Progenitor cell of endocrine pancreas (in vitro differentiated cells): Measurements from ENCODE around the gene OCIAD1. TPM values are rescaled to one million over a fixed set of nuclear protein-coding genes. Genes with fewer than 3 reads are reported as not detected.

Source experiments
- DNase-seq: peaks from one replicate; pipeline ENCODE4 v3.0.0; 2021; ENCODE audit warnings: low spot score; ENCODE audit not compliant: unreplicated experiment
- H3K27ac Mint-ChIP-seq: 2 replicates; pipeline ENCODE4 v1.8.0; 2021; ENCODE audit warnings: mild to moderate bottlenecking, moderate library complexity, mixed read lengths
- H3K27me3 Mint-ChIP-seq: 2 replicates; pipeline ENCODE4 v1.8.0; 2021; ENCODE audit warnings: mixed read lengths
- H3K36me3 Mint-ChIP-seq: 2 replicates; pipeline ENCODE4 v1.8.0; 2022; ENCODE audit warnings: mixed read lengths; ENCODE audit not compliant: insufficient read depth
- H3K4me1 Mint-ChIP-seq: 2 replicates; pipeline ENCODE4 v1.8.0; 2021; ENCODE audit warnings: low read depth, mixed read lengths
- H3K4me3 Mint-ChIP-seq: 2 replicates; pipeline ENCODE4 v1.8.0; 2021; ENCODE audit warnings: low read depth, mild to moderate bottlenecking, moderate library complexity, mixed read lengths
- H3K9me3 Mint-ChIP-seq: 2 replicates; pipeline ENCODE4 v1.8.0; 2021; ENCODE audit warnings: low read depth, mixed read lengths
- total RNA-seq: library from RNA; stranded (reverse); gene quantifications from 2 replicates; pipeline ENCODE4 v1.2.1, GENCODE V29; 2021
- TF ChIP-seq, protein P1 (sequence below): fragments of 200-600 bp; sonication (generic); IDR thresholded peaks from one replicate; pipeline ENCODE4 v1.5.0; 2021; ENCODE audit warnings: antibody characterized with exemption, mild to moderate bottlenecking; ENCODE audit not compliant: unreplicated experiment

Gene OCIAD1
- total RNA-seq, 1 donor from 2014 or later = 145 TPM

DNA sequence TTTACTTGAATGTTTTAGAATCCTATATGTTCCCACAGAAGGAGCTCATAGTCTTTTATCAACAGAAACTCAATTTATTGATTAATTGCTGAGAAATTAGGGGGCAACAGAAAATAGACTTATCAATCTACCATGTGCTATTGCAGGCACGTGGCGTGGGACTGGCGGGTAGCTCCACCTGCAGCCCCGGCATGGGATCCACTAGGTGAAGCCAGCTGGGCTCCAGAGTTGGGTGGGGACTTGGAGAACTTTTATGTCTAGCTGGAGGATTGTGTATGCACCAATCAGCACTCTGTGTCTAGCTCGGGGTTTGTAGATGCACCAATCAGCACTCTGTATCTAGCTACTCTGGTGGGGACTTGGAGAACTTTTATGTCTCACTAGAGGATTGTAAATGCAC lies 3.3 kb upstream of the OCIAD1 start:
- TF ChIP-seq, protein P1, sequence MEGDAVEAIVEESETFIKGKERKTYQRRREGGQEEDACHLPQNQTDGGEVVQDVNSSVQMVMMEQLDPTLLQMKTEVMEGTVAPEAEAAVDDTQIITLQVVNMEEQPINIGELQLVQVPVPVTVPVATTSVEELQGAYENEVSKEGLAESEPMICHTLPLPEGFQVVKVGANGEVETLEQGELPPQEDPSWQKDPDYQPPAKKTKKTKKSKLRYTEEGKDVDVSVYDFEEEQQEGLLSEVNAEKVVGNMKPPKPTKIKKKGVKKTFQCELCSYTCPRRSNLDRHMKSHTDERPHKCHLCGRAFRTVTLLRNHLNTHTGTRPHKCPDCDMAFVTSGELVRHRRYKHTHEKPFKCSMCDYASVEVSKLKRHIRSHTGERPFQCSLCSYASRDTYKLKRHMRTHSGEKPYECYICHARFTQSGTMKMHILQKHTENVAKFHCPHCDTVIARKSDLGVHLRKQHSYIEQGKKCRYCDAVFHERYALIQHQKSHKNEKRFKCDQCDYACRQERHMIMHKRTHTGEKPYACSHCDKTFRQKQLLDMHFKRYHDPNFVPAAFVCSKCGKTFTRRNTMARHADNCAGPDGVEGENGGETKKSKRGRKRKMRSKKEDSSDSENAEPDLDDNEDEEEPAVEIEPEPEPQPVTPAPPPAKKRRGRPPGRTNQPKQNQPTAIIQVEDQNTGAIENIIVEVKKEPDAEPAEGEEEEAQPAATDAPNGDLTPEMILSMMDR = no peak
- no peak for DNase-seq
- H3K27me3 Mint-ChIP-seq = no peaks in the 10 kb centered on the region
- peaks cover 10% of the 10 kb centered on the region for H3K4me1 Mint-ChIP-seq
- no peak overlapping the region for H3K27ac Mint-ChIP-seq
- H3K9me3 Mint-ChIP-seq = no peaks in the 10 kb centered on the region
- no peak overlapping the region for H3K4me3 Mint-ChIP-seq
- no peaks in the 10 kb centered on the region for H3K36me3 Mint-ChIP-seq

DNA sequence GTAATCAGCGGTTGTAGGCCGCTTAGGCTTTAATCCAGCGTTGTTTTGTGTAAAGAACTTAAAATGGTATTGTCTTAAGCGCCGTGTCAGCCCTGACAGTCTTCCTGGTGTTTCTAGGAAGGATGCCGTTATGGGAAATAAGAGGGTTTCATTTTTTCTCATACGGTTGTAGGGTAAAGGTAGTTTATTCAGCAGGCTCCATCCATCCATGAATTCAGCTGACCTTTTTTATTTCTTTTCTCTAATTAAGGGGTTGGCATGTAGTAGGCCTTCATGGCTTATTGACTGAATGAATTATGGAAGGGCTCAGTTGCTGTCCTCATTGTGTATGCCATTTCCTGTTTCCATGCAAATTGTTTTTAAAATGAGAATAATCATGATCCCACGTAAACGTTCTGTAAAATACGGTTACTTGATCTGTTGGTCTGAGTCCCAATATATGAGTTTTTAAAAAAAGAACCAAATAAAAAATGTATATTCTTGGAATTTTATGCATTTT lies 693 bp downstream of the OCIAD1 start:
- Mint-ChIP-seq H3K36me3 (peaks cover 14% of the 10 kb centered on the region), H3K9me3 (no peaks in the 10 kb centered on the region), H3K27ac (peak overlapping the region; percentile 100), H3K4me3 (peak overlapping the region; percentile 99), H3K4me1 (peaks cover 12% of the 10 kb centered on the region), H3K27me3 (no peaks in the 10 kb centered on the region)
- TF ChIP-seq, protein P1 = no peak
- DNase-seq = no peak

DNA sequence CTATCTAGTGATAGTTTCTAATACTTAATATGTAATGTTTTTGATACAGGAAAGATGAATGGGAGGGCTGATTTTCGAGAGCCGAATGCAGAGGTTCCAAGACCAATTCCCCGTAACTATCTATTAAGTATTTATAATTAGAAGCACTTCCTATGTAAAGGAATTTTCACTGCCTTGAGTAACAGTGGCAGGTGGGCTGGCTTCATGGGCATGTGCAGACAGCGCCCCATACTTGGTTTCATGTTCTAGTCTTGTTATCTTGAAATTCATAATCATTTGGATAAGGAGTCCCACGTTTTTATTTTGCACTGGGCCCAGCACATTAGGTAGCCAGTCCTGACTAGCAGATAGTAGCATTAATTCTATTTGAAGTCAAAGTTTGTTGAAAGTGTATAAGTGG lies 1.7 kb downstream of the OCIAD1 start:
- H3K9me3 Mint-ChIP-seq = no peaks in the 10 kb centered on the region
- peak overlapping the region; percentile 99 for H3K4me3 Mint-ChIP-seq
- TF ChIP-seq, protein P1 = no peak
- no peaks in the 10 kb centered on the region for H3K27me3 Mint-ChIP-seq
- H3K4me1 Mint-ChIP-seq = peaks cover 12% of the 10 kb centered on the region
- no peak for DNase-seq
- H3K36me3 Mint-ChIP-seq = peaks cover 15% of the 10 kb centered on the region
- H3K27ac Mint-ChIP-seq = peak overlapping the region; percentile 69

DNA sequence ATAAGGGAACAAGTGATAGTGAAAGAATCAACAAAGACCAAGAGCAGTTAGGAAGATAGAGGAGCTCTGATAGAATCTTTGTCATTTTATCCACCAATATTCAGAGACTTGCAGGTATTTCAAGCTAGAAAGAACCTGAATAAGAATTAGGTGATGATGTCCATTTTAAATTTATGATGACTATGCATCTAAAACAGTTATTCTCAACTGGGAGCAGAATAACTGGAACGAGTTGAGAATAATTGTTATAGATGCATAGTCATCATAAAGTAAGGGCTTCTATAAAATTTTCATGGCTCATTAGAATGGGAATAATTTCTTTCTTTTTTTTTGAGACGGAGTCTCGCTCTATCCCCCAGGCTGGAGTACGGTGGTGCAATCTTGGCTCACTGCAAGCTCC lies 5.8 kb downstream of the OCIAD1 start:
- TF ChIP-seq, protein P1 = no peak
- no peaks in the 10 kb centered on the region for H3K27me3 Mint-ChIP-seq
- no peak for DNase-seq
- H3K4me3 Mint-ChIP-seq = no peak overlapping the region
- no peak overlapping the region for H3K27ac Mint-ChIP-seq
- peaks cover 25% of the 10 kb centered on the region for H3K36me3 Mint-ChIP-seq
- H3K4me1 Mint-ChIP-seq = peaks cover 9% of the 10 kb centered on the region
- no peaks in the 10 kb centered on the region for H3K9me3 Mint-ChIP-seq

DNA sequence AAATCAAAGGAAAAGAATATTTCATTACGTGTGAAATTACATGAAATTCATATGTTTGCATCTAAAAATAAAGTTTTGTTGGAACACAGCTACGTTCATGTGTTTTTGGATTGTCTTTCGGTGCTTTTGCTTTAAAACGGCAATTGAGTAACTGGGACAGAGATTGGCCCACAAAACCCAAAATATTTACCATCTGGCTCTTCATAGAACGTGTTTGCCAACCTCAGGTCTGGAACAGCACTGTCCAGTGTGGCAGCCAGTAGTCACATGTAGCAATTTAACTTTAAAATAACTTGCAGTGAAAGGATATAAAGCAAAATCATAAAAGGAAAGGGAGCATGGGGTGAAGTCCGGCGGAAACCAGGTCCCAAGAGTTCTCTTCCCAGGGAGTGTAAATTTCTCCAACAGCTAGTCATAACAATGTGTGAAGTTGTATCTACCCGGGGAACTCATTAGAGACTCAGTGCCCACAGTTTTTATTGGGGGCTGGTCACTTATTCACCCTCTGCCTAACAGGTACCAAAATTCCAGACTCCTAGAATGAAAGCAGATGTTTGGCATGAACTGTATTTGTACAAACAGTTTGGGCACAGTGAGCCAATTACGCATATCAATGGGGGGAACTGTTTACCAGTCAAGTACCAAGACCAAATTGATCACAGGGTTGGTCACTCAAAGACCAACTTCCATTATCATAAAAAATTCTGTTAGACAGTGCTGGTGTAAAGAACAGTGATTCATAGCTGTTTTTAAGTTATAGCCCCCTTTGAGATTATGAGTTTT lies 10.3 kb downstream of the OCIAD1 start:
- no peak overlapping the region for H3K4me3 Mint-ChIP-seq
- H3K4me1 Mint-ChIP-seq = peaks cover 2% of the 10 kb centered on the region
- no peak for DNase-seq
- no peak overlapping the region for H3K27ac Mint-ChIP-seq
- peaks cover 34% of the 10 kb centered on the region for H3K36me3 Mint-ChIP-seq
- TF ChIP-seq, protein P1 = no peak
- H3K27me3 Mint-ChIP-seq = no peaks in the 10 kb centered on the region
- no peaks in the 10 kb centered on the region for H3K9me3 Mint-ChIP-seq
